Measurements from ENCODE around the gene ZNF184. TPM values are rescaled to one million over a fixed set of nuclear protein-coding genes. Genes with fewer than 3 reads are reported as not detected.

The ZNF184 gene
- total and polyA plus RNA-seq, 9 of the 15 experiments (the other 6 are each of a cell fraction or from before 2014, with no cell fraction given): 7.6 to 22.2 (median 12.8) TPM

DNA sequence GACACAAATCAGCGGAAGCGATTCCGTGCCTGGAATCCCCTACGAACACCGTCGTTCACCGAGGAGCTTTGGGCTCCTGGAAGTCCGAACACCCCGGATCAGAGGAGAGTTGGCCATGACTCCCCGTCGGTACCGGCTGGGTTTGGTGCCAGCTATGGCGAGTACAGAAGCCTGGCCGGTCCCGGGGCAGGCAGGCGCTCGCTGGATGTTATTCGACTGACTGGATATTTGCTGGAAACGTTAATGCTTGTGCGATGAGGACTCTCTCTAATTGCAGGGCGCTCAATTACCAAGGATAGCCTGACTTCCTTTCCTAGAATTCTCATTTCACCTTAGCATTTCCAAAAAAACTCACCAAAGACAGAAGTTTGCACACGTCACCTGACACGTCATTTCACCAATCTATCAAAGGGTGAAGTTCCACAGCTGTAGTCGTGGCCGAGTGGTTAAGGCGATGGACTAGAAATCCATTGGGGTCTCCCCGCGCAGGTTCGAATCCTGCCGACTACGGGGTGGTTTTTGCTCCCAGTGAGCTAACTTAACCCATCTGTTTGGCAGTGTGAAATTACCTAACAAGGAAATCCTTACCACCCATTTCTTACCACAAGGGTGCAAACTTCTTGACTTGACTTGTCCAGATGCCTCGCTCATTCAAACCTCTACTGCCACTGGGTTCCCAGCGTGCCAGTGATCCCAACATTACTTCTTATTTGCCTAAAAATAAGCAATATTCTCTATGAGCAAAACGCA is 22.7 kb upstream of the ZNF184 start (continued):
- TF ChIP-seq BRCA1 (IDR thresholded peaks at IDR 0.05) (no peak), BRCA1 (CRISPR knock-in tag; IDR thresholded peaks at IDR 0.05) (no peak), TAF15 (IDR thresholded peaks at IDR 0.05; ENCODE audit: low read depth, low read length) (no peak), ZNF695 (CRISPR knock-in tag; IDR thresholded peaks at IDR 0.05) (no peak), BRD9 (IDR thresholded peaks at IDR 0.05; ENCODE audit: low read depth, partially characterized antibody) (peak; percentile 95), ETV1 (tag; conservative IDR thresholded peaks at IDR 0.05; ENCODE audit: low read depth) (0 out of 2 replicates have a peak, but pooled peaks have one; percentile 27), TGIF2 (CRISPR knock-in tag; IDR thresholded peaks at IDR 0.05) (no peak; the same call in 1 of the 2 replicates), ZNF217 (CRISPR knock-in tag; IDR thresholded peaks at IDR 0.05) (no peak), MXI1 (IDR thresholded peaks at IDR 0.05; ENCODE audit: low read depth, low read length) (no peak), SP2 (IDR thresholded peaks at IDR 0.05; ENCODE audit: extremely low read depth, low read depth, low read length, poor library complexity, severe bottlenecking) (no peak), XRCC3 (IDR thresholded peaks at IDR 0.05) (no peak), TCF3 (CRISPR knock-in tag; IDR thresholded peaks at IDR 0.05) (peak; percentile 42; the same call in 1 of the 2 replicates), ZNF134 (CRISPR knock-in tag; conservative IDR thresholded peaks at IDR 0.05) (0 out of 2 replicates have a peak, but pooled peaks have one; percentile 8), ZNF507 (tag; conservative IDR thresholded peaks at IDR 0.05) (no peak), ZNF764 (CRISPR knock-in tag; IDR thresholded peaks at IDR 0.05; ENCODE audit: low read depth) (peak; percentile 84), CXXC5 (CRISPR knock-in tag; IDR thresholded peaks at IDR 0.05) (peak; percentile 80), RBM14 (IDR thresholded peaks at IDR 0.05; ENCODE audit: borderline replicate concordance, insufficient read depth, low read depth, low read length) (no peak)
- TF ChIP-seq, protein P1, sequence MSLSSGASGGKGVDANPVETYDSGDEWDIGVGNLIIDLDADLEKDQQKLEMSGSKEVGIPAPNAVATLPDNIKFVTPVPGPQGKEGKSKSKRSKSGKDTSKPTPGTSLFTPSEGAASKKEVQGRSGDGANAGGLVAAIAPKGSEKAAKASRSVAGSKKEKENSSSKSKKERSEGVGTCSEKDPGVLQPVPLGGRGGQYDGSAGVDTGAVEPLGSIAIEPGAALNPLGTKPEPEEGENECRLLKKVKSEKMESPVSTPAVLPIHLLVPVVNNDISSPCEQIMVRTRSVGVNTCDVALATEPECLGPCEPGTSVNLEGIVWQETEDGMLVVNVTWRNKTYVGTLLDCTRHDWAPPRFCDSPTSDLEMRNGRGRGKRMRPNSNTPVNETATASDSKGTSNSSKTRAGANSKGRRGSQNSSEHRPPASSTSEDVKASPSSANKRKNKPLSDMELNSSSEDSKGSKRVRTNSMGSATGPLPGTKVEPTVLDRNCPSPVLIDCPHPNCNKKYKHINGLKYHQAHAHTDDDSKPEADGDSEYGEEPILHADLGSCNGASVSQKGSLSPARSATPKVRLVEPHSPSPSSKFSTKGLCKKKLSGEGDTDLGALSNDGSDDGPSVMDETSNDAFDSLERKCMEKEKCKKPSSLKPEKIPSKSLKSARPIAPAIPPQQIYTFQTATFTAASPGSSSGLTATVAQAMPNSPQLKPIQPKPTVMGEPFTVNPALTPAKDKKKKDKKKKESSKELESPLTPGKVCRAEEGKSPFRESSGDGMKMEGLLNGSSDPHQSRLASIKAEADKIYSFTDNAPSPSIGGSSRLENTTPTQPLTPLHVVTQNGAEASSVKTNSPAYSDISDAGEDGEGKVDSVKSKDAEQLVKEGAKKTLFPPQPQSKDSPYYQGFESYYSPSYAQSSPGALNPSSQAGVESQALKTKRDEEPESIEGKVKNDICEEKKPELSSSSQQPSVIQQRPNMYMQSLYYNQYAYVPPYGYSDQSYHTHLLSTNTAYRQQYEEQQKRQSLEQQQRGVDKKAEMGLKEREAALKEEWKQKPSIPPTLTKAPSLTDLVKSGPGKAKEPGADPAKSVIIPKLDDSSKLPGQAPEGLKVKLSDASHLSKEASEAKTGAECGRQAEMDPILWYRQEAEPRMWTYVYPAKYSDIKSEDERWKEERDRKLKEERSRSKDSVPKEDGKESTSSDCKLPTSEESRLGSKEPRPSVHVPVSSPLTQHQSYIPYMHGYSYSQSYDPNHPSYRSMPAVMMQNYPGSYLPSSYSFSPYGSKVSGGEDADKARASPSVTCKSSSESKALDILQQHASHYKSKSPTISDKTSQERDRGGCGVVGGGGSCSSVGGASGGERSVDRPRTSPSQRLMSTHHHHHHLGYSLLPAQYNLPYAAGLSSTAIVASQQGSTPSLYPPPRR (CRISPR knock-in tag; IDR thresholded peaks at IDR 0.05; ENCODE audit: borderline replicate concordance): no peak
- TF ChIP-seq, protein P2, sequence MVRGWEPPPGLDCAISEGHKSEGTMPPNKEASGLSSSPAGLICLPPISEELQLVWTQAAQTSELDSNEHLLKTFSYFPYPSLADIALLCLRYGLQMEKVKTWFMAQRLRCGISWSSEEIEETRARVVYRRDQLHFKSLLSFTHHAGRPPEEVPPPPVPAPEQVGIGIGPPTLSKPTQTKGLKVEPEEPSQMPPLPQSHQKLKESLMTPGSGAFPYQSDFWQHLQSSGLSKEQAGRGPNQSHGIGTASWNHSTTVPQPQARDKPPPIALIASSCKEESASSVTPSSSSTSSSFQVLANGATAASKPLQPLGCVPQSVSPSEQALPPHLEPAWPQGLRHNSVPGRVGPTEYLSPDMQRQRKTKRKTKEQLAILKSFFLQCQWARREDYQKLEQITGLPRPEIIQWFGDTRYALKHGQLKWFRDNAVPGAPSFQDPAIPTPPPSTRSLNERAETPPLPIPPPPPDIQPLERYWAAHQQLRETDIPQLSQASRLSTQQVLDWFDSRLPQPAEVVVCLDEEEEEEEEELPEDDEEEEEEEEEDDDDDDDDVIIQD (CRISPR knock-in tag; IDR thresholded peaks at IDR 0.05): no peak
- TF ChIP-seq, protein P3, sequence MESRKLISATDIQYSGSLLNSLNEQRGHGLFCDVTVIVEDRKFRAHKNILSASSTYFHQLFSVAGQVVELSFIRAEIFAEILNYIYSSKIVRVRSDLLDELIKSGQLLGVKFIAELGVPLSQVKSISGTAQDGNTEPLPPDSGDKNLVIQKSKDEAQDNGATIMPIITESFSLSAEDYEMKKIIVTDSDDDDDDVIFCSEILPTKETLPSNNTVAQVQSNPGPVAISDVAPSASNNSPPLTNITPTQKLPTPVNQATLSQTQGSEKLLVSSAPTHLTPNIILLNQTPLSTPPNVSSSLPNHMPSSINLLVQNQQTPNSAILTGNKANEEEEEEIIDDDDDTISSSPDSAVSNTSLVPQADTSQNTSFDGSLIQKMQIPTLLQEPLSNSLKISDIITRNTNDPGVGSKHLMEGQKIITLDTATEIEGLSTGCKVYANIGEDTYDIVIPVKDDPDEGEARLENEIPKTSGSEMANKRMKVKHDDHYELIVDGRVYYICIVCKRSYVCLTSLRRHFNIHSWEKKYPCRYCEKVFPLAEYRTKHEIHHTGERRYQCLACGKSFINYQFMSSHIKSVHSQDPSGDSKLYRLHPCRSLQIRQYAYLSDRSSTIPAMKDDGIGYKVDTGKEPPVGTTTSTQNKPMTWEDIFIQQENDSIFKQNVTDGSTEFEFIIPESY (CRISPR knock-in tag; IDR thresholded peaks at IDR 0.05): peak; percentile 7; the same call in 1 of the 2 replicates

Measured in K562 (cell line).